Colon (tissue), 2 donors: ENCODE results near the gene INTS11.

Source experiments
- FAIRE-seq: peaks from 2 replicates; lab custom pipeline; 2012; peaks lifted over from hg19 to GRCh38; lab: Jason Lieb, UNC
- donor health status: control.
- donor health status: control.

Gene INTS11

GRCh38 chr1:1312450-1313314 is 11.8 kb downstream of the INTS11 start:
- FAIRE-seq = no peak

DNA sequence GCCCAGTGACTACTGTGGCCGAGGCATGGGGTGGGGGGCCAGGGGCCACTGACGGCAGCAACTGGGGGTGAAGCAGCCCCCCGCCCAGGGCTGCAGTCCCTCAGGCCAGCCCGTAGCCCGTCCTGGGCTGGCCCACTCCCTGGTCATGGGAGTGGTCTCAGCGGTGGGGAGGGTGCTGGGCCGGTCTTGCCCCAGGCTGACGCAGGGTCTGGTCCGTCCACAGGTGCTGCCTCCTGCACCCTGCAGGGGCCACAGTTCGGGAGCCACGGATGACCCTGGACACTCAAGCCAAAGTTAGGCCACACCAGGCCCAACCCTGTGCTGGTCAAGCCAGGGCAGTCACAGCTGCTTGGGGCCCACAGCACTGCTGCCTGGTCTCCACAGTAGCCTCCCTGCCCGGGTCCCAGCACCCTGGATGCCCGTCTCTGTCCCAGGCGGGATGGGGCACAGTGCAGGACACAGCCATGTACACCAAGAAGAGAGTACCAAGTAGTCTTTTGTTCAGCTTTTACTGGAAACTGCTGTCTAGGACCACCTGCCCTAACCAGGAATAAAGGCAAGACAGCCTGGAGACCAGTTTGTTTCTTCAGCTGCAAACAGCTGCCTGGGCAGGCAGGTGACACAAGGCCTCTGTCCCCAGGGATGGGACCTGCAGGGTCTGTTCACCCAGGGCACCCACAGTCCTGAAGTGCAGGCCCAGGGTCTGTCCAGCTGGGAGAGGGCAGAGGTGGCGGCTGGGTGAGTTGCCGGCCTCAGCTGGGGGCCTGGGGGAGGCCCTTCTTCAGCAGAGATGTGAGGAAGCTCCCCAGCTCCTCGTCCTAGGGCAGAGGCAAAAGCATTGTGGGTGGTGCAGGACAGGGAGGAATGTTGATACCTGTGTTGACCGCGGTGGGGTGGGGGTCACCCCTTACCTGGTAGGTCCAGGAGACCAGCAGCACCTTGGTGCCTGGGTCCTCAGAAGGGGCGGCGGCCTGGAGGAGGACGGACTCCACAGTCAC is 13.1 kb downstream of the INTS11 start:
- no peak for FAIRE-seq

DNA sequence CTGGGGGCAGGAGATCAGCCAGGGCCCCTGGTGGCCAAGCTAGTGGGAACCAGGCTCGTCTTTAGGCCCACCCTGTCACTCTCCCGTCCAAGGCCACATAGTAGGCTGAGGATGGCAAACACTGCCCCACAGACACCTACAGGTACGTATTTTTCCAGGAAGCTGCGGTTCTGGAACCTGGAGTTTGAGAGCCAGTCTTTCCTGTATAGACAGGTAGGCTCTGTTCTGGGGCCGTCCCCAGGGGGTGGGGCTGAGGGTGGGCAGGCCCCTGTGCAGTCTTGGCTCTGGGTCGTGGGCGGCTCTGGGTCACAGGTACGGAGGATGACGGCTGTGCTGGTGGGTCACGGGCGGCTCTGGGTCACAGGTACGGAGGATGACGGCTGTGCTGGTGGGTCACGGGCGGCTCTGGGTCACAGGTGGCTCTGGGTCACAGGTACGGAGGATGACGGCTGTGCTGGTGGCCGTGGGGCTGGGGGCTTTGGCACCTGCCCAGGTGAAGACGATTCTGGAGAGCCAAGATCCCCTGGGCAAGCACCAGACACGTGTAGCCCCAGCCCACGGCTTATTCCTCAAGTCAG is 13.9 kb downstream of the INTS11 start:
- FAIRE-seq = no peak

GRCh38 chr1:1310109-1310385 is 14.4 kb downstream of the INTS11 start:
- FAIRE-seq = no peak

- no peak for FAIRE-seq
These were observed 15.0 kb downstream of the INTS11 start for GRCh38 chr1:1309251-1310108.

- no peak for FAIRE-seq
These were observed 15.7 kb downstream of the INTS11 start for GRCh38 chr1:1308756-1309250.

GRCh38 chr1:1307923-1308755 is 16.3 kb downstream of the INTS11 start, which contains the start of the genes ACAP3 and PUSL1:
Gene ACAP3 (minus strand): TSS chr1:1307930. CDS start chr1:1307815, 115 bp downstream.
Gene PUSL1 (plus strand): TSS chr1:1308597. CDS start chr1:1308644, 47 bp downstream.
- no peak for FAIRE-seq

GRCh38 chr1:1307261-1307922 is 17.1 kb downstream of the INTS11 start:
- FAIRE-seq = no peak

- no peak for FAIRE-seq
These were observed 17.7 kb downstream of the INTS11 start for GRCh38 chr1:1306661-1307260.

GRCh38 chr1:1306070-1306660 is 18.3 kb downstream of the INTS11 start:
- no peak for FAIRE-seq

DNA sequence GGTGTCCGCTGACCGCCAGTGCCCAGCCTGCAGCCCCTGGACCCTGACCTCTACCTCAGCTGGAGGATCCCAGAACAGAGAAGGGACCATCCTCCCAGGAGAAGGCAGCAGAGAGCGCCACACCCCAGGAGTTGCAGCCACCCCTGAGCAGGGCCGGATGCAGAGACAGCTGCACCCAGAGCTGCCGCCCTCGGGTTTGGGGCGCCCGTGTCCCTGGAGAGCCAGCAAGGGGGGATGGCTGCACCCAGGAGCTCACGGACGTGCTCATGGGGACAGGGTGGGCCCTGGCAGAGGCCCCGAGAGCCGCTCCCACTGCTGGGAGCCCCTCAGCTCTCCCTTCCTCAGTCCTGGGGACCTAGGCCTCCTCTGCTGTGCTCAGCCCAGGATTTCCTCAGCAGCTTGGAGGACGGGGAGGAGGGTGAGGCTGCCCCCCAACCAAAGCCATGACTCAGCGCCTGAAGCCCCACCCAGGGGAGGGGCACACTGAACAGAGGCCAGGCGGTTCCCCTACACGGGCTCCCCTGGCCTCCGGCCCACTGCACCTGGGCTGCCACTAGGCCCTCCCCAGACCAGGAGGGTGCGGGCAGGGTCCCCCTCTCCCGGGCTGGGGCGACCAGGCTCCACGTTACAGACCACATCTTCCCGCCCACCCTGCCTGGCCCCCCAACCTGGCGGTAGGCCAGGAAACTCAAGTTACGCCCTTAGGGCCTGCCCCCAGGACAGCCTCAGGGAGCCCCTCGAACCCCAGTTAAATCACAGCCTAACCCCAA is 19.0 kb downstream of the INTS11 start:
- no peak for FAIRE-seq

- no peak for FAIRE-seq
These were observed 19.8 kb downstream of the INTS11 start for GRCh38 chr1:1304331-1305299.

GRCh38 chr1:1303736-1304135 is 20.7 kb downstream of the INTS11 start:
- no peak for FAIRE-seq

GRCh38 chr1:1302951-1303509 is 21.4 kb downstream of the INTS11 start:
- FAIRE-seq = no peak

DNA sequence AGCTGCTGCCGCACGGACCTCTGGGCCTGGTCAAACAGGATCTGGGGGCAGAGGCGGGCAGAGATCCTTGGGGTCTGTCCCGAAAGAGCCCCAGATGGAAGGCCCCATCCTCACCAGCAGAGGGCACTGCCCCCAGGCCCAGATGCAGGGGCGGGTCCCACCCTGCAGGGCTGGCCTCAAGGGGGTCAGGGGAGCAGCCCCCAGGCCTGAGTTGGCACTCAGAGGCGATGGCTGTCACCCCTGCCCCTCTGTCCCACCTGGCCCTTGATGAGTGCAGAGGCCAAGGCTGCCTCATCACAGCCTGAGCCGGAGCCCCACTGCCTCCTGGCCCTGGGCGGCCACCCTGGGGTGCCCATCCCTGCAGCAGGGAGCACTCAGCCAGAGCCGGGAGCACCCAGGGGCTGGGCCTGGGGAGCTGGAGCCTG is 22.4 kb downstream of the INTS11 start:
- FAIRE-seq = no peak

DNA sequence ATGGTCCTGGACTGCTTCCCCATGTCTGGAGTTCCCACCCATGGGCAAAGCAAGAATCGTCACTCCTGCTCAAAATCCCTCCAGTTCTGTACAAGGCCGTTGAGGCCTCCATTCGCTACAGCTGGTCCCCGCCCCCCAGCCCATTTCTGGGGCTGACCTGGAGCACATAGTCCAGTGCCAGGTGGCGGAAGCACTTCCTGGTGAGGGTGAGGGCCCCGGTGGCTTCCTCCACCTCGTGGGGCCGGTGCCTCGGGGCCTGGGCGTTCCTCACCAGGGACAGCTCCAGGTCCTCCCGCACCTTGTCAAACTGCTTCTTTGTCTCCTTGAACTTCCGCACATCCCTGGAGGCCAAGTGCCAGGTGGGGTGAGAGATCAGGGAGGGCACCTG is 24.1 kb downstream of the INTS11 start:
- FAIRE-seq = no peak
